ENCODE data around the gene LIN7C.

LIN7C gene

GRCh38 chr11:27470826-27471588, 35.6 kb downstream of the LIN7C start:
- no peak for DNase-seq (ENCODE audit: low read depth in 2 of 2, low spot score in 1 of 2)

DNA sequence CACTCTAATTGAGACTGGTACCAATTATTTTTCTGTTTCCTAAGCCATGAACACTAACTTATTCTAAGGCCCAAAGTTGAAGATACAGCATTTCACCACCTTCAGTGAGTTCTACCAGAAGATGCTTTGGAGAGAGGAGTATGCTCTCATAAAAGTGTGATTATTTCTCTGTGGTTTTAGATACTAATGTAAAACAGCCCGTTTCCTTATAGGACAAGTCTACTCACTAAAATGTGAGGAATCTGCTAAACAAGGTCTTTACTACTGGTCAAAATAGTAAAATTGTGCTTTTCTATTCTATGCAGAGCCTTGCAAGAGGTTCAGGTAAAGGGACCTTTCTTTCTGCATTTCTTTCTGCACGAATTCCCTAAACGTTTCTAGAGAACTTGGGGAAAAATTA, 36.4 kb downstream of the LIN7C start:
- DNase-seq (ENCODE audit: low read depth in 2 of 2, low spot score in 1 of 2), result no peak

DNA sequence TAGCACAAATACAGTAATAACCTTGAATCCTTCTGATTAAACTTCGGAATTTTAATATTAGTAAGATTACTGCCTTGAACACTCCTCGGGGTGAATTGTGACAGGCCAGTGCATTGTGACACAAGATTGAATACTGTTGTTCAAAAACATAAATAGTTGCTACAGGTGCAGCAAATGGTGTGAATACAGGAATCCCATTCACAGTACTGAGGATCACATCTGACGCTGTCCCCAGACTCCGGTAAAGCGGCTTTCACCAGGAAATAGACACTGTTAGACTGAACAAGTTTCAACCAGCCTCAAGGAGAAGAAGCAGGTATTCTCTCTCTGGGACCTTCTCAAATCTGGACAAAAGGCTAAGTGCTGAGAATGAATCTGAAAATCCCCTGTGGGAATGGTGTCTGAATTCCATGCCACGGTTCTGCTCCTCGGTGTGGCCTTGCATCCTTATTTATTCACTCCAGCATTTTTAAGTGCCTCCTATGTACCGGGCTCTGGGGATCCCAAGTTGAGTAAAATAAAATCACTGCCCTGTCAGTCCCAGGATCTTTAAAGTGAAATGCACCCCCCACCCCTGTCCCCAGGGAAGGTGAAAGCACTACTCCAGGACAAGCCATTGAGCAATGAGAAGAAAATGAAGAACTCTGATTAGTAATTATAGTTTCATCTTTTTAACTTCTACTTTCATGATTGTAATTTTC, 37.4 kb downstream of the LIN7C start:
- DNase-seq (ENCODE audit: low read depth in 2 of 2, low spot score in 1 of 2), result no peak

DNA sequence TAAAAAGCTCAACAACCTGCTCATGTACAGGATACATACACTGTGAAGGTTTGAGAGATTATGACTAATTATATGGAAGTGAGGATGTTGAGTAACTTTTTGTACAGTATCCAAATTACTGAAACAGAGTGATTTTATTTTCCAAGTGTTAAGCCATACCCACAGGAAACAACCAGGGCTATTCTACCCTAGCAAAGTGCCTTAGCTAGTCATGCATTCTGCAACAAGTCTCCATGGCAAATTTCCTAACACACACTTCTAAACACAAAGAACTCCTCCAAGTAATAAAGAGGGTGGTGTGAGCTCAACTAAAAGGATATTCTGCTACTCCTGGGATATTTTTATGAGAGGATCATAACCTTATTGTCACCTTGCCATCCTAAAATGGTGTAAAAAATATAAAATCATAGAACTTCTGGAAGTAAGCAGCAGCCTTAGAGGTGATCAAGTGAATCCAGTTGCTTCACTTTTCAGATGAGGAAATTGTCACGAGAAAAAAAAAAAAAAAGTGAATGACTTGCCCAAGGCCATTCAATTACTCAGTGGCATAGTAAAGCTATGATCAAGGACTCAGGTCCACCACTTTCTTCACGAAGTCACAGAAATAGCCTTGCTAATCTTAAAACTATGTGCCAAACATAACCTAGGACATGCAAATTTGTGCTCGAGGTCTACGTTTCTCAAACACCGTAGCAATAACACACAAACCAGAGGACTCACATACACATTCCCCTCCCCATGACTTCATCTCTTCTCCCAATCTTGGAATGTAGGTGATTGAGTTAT, 38.2 kb downstream of the LIN7C start:
- DNase-seq (ENCODE audit: low read depth in 2 of 2, low spot score in 1 of 2), result no peak

DNA sequence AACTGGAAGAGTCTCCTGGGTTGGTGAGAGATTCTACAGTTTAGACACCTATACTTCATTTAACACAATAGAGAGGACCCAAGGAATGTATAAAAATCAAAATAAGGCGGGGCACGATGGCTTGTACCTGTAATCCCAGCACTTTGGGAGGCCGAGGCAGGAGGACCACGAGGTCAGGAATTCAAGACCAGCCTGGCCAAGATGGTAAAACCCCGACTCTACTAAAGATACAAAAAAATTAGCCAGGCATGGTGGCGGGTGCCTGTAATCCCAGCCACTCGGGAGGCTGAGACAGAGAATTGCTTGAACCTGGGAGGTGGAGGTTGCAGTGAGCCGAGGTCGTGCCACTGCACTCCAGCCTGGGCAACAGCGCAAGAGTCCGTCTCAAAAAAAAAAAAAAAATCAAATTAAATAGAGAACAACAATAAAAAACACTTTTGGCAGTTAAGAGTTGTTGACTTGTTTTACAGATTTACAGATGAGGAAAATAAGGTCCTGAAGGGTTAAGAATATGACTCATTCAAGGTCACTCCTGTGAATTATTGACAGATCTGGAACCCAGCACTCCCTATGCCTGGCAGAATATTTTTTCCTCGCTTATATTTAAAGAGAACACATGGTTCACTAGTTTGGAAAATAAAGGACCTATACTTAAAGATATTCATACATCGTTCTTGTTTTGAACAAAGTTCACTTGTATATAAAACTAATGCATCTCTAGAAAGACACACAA, 39.2 kb downstream of the LIN7C start:
- no peak for DNase-seq (ENCODE audit: low read depth in 2 of 2, low spot score in 1 of 2)

DNA sequence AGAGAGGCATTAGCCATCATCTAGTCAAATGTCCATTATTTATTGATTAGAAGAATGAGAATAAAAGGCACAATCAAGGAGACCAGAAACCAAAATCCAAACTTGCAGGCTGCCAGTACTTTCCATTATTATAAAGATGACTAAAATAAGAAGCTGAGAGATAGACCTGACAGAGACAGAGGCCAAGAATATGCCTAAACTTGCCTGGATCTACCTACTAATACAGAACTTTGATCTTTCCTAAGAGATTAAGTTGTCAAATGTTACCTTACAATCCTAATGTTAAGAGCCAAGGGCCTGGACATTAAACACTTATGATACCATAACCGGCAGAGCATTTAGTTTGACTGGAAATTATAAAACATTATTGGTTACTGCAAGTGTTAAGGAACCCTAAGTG, 40.2 kb downstream of the LIN7C start:
- no peak for DNase-seq (ENCODE audit: low read depth in 2 of 2, low spot score in 1 of 2)

DNA sequence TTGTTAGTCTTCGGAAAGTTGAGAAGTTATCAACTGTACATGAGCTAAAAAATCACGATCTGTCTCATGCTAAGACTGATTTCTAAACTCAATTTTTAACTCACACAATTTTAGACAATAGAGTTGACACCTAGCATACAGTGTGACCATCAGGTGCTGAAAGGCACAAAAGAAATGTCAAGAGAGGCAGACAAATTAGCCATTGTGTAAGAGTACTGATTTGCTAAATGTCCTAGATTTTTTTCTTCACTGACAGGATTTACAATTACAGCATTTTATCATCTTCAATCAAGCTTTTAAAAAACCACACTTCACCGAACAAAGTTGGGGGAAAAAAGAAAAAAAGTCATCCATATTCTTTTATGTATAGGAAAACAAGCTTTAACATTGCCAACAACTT, 40.9 kb downstream of the LIN7C start:
- DNase-seq (ENCODE audit: low read depth in 2 of 2, low spot score in 1 of 2), result no peak

DNA sequence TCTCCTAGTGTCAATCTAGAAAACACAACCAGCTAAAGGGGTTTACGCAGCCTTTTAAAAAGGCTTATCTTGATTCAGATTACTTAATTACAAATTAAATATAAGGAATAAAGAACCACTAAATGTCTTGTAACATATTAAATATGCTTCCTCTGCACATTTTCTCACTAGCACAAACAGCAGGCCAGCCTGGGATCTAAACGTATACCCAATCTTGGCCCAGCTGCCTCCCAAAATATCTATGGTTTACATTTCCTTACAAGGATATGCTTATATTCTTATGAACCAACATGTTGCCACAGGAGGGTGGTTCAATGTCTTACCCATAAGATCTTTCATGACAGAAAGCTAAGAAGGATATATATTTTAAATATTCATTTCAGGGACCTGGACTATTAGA, 41.7 kb downstream of the LIN7C start:
- no peak for DNase-seq (ENCODE audit: low read depth in 2 of 2, low spot score in 1 of 2)

DNA sequence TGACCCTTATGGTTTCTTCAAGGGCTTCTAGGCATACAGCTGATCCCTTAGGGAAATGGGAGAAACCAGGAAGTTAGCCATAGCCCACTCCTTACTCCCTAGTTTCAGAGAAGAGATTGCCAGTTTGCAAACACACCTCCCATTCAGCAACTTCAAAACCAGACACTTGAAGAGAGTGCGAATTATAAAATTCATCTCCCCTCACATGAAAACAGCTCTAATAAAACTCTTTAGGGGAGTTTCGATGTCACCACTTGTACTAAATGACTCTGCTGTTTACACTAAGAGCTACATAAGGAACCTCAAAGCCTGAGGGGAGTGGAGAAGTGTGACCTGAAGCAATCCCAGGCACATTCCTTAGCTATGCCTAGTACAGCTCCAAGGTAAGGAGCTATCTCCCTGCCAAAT, 42.3 kb downstream of the LIN7C start:
- DNase-seq (ENCODE audit: low read depth in 2 of 2, low spot score in 1 of 2), result no peak

GRCh38 chr11:27462543-27462942, 44.0 kb downstream of the LIN7C start:
- DNase-seq (ENCODE audit: low read depth in 2 of 2, low spot score in 1 of 2), result no peak

DNA sequence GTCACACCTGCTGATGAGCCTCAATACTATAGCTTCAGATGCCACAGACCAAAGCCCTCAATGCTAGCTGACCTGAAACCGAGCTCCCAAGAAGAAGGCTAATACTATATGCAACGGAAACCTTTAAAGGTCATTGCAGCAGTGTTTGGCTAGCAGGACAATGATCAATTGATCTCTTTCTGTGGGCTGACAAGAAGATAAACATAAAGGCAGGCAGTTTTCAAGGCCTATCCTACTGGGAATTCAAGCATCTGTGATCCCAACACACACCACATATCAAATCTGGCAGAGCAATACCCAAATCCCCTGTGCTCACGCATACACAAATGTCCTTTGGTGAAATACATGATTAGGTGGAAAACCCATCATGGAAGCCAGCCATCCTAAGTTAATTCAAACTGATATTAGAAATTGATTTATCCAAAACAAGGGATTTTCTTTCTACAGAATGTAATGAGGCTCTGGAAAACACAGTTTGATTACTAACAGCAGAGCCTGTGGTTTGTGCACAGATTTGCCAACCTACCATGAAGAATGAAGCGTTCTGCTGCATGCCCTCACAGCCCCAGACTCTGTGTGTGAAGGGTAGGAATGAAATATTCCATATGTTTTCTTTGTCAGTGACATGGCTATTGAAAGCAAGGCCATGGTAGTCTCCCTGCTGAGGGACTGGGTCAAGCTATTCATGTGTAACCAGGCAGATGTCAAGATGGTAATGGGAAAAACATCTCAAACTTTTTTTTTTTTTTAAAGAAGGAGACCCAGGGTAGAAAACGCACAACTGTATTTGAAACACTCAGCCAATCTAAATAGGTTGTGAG, 46.2 kb downstream of the LIN7C start:
- DNase-seq (ENCODE audit: low read depth in 2 of 2, low spot score in 1 of 2), result no peak

GRCh38 chr11:27459191-27459590, 47.4 kb downstream of the LIN7C start:
- no peak for DNase-seq (ENCODE audit: low read depth in 2 of 2, low spot score in 1 of 2)

- DNase-seq (ENCODE audit: low read depth in 2 of 2, low spot score in 1 of 2), result no peak
These were observed 48.4 kb downstream of the LIN7C start for GRCh38 chr11:27458182-27458581.

GRCh38 chr11:27456795-27457329, 49.7 kb downstream of the LIN7C start:
- no peak for DNase-seq (ENCODE audit: low read depth in 2 of 2, low spot score in 1 of 2)

- no peak for DNase-seq (ENCODE audit: low read depth in 2 of 2, low spot score in 1 of 2)
These were observed 50.3 kb downstream of the LIN7C start for GRCh38 chr11:27456140-27456794.

DNA sequence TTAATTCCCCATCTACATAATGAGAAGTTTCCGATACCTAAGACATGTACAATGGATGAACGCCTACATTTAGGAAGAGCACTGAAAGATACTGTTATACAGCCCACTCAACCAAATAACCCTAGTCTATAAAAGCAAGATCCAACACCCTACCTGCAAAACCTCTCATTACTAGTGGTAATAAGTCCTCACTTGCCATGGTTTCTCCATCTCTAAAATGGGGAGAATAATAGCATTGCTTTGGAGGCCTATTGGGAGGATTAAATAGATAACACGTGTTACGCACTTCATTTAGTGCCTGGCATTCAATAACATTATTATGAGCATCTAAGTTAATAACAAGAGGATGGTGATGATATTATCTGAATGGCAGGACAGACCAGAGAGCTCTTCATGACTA, 50.9 kb downstream of the LIN7C start:
- no peak for DNase-seq (ENCODE audit: low read depth in 2 of 2, low spot score in 1 of 2)

GRCh38 chr11:27453701-27454100, 52.9 kb downstream of the LIN7C start:
- DNase-seq (ENCODE audit: low read depth in 2 of 2, low spot score in 1 of 2), result no peak

DNA sequence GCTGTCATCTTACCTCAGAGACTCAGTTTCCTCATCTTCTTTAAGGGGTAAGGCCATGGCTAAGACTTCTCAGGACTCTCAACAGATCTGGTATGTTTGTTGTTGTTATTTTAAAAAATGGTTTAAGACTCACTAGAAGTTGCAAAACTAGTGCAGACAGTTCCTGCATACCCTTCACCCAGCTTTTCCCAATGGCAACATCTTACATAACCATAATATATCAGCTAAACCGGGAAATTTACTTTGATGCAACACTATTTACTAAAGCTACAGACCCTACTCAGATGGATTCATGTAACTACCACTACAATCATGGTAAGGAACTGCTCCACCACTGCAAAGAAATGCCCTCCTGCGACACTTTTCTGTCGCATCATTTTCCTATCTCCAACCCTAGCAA, 54.4 kb downstream of the LIN7C start:
- DNase-seq (ENCODE audit: low read depth in 2 of 2, low spot score in 1 of 2), result no peak

DNA sequence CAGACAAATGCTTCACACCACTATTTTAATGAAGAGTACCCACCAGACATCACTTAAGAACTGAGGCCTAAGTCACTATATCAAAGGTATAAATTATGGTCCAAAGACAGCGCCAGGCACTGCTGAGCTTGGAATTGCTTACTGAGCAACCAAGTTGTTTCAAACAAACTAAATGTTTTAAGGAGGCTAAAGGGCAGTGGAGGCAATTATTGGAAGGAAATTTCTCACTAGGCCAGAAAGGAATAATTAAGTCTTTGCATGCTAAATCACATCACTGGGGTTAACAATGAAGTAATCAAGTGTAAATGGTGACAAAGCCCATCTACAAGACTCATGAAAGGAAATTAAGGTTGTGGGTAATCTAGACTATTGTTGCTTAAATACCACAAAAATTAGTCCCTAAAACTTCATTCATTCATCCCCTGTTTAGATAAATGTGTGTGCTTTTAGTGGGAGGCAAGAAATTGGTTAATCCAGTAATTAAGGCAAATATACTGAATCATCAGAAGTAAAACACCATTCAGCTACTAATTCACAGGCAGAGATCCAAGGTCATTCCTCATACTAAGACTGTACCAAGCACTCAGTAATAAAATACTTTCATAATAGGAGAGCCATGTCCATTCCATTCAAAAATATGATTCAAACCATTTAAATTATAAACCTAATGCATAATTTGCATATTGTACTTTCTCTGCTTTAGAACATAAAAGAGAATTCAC, 55.2 kb downstream of the LIN7C start:
- no peak for DNase-seq (ENCODE audit: low read depth in 2 of 2, low spot score in 1 of 2)

All from stimulated activated CD8-positive, alpha-beta memory T cell treated with anti-CD3 and anti-CD28 coated beads, Interleukin-4, amount 100 ng/mL, for 4 hours (primary cell).